GM18873 (cell line): ENCODE results near the gene DCLK2.
"Not testable (repeated sequence)": the region's sequence is repeated elsewhere in the genome, so short reads cannot be mapped to it uniquely, and the experiment has no call there.

Experiments
- ATAC-seq: cut with Tn5 transposase; IDR thresholded peaks from one replicate; pipeline ENCODE4 v1.9.1; 2021; ENCODE audit warnings: mild to moderate bottlenecking, moderate library complexity, moderate number of reproducible peaks; ENCODE audit not compliant: unreplicated experiment, low FRiP score

DCLK2 gene

DNA sequence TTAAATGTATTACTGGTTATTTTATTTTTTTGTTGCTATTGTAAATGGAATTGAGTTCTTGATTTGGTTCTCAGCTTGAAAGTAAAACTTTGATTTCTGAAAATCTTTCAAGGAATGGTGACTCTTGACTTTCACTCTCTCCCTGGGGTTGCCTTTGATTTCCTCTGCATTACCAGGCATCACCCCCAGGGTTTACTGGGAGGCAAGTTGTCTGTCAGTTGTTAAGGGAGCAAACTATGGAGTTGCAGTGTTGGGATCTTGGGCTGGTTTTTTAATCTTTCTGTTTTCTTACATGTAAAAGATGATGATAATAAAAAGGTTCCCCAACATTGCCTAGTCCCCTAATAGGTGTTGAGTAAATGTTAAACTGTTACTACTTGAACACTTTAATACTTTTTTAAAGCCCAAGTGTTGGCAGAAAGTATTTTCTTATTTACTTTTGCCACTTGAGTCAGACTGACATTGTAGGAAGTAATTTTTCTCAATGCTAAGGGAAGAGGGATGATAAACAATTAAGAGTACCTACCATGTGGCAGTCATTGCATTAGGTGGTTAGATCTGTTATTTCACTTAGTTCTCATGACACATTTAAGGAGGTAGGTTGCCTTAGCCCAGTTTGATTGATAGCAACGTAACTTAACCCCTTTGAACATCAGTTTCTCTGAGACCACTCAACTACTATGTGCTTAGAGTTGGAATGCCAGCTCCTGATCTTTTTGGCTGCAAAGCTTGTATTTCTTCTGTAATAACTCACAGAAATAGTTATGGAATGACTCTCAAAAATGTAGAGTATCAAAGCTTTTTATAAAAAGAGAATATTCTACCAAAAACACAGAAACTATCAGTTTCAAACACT is 67.1 kb downstream of the DCLK2 start:
- ATAC-seq, result no peak

GRCh38 chr4:150145946-150146340 is 67.7 kb downstream of the DCLK2 start:
- no peak for ATAC-seq

DNA sequence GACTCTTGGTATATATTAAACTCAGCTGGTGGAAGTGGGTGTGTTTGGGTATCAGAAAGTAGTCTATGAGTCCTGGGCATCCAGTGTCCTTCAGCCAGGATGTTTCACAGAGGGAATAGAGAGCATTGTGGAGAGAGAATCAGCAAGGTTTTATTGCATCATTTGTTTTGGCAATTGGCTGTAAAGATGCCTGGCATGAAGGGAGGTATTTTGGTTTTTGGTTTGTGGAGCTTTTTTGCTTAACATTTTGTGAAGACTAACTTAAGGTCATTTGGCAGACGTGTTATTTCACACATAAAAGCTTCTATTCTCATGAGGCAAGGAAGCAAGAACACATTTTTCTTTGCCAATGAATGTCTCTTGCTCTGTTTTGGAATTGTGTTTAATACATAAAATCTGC is 71.1 kb downstream of the DCLK2 start:
- ATAC-seq, result no peak

GRCh38 chr4:150150629-150151062 is 72.4 kb downstream of the DCLK2 start:
- ATAC-seq, result no peak

GRCh38 chr4:150152766-150153165 is 74.5 kb downstream of the DCLK2 start:
- ATAC-seq, result no peak

DNA sequence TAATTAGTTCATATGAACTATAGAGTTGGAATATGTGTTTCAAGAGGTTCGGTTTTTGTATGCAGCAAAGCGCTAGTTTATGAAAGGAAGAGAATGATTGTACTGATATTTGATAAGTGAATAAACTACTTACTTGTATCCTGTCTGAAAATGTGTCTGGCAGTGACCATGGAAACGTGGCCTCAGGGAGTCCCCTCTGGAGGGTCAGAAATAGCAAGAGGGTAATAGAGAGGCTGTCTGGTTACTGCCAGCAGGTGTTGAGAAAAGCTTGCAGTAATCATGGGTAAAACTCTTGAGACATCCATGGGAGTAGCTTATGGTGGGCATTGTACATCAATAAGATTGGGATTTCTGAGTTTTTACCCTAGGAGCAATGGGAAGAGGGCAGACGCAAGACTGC is 77.1 kb downstream of the DCLK2 start:
- no peak for ATAC-seq

DNA sequence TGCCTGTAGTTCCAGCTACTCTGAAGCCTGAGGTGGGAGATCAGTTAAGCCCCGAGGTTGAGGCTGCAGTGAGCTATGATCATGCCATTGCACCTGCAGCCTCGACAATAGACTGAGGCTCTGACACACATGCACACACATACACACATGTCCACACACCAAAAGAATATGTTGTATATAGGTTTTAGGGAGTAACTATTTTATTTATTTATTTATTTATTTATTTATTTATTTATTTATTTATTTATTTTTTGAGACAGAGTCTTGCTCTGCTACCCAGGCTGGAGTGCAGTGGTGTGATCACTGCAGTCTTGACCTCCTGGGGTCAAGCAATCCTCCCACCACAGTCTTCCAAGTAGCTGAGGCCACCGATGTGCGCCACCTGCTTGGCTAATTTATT is 78.3 kb downstream of the DCLK2 start:
- no peak for ATAC-seq

- no peak for ATAC-seq
Measured at GRCh38 chr4:150158041-150158440, 79.8 kb downstream of the DCLK2 start.

DNA sequence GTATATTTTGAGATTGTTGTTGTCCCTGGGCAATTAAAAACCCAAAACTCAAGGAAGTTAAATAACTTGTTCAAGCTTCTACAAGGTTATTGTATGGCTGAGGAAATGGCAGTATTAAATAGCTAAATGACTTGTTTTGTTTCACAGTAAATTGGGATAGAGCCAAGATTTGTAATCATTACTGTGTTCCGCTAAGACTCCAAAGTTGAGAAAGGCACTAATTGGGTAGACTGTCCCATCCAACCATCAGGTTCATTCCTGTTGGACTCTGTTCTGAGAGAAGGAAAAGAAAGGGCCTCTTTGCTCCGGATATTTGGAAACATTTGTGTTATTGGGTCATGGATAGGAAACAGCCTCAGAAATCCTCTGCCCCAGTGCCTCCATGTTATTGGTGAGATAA is 82.2 kb downstream of the DCLK2 start:
- no peak for ATAC-seq

- ATAC-seq, result no peak
Measured at GRCh38 chr4:150161109-150161508, 82.9 kb downstream of the DCLK2 start.

DNA sequence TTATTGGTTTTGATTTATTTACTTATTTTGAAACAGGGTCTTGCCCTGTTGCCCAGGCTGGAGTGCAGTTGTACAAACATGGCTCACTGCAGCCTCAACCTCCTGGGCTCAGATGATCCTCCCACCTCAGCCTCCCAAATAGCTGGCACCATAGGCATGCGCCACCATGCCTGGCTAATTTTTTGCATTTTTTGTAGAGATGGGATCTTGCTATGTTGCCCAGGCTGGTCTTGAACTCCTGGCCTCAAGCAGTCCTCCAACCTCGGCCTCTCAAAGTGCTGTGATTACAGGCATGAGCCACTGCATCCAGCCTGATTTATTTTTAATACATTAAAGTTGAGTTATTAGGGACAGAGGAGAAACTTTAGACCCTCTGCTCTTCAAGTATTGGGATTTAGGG is 83.8 kb downstream of the DCLK2 start:
- ATAC-seq, result not testable (repeated sequence)

DNA sequence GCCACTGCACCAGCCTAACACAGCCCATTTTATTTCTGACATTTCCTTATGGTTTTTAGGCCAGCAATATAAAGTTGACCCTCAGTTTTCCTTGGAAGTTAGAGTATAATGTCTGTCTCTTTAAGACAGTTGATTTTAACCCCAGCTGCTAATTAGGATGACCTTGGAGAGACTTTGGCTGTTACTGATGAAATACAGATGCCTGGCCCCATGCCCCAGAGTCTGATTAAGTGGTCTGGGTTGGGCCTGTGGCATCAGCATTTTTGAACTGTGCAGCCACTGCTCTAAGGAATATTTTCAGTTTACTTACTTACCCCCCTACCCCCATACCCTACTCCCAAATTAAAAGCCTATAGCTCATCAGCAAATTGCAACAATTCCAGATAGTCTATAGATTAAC is 85.8 kb downstream of the DCLK2 start:
- ATAC-seq, result no peak

DNA sequence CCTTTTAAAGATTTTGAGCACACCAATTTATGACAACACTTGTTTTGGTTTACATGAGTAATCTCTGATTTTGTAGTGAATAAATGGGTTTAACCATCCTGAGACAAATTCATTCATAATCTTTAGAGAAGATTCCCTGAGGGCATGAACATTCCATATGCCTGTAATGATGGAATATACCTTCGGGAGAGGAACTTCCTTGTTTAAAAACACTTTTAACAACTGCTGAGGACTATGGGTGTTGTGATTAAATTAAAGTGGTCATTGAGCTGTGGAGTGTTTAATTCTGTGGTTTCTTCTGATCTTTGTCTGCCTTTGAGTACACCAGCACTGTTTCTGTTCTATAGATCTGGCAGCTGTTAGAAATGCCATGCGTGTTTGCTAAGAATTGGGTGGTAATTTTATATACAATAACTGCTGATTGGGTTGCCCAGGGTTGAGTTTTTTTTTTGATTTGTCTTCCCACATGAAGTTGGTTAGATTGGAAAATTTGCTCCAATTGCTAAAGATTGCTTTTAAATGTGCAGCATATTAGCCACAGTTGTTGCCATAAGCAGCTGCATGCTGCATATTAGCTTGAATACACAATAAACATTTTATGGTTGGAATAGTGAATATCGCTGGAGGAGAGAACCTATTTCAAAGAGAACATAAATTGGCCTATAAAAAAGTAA is 86.8 kb downstream of the DCLK2 start:
- ATAC-seq, result no peak

- no peak for ATAC-seq
Measured at GRCh38 chr4:150167054-150167453, 88.8 kb downstream of the DCLK2 start.

DNA sequence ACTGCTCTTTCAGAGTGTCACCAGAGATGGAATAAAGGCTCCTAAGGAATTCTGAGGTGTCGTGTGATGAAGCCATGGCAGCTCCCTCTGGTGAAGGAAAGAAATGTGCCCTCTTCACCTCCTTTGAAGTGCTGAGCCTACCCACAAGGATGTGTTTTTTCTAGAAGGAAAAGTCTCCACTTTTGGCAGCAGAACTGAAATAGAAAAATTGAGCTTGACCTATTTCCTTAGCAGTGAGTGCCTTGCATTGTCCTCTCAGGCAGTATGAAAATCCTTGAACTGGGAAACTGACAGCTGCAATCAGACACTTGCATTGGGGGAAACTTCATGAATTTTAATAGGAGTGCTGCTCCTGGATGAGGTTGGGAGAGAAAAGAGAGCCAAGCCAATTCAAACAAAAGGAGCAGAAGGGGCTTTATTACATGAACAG is 95.2 kb downstream of the DCLK2 start:
- no peak for ATAC-seq

DNA sequence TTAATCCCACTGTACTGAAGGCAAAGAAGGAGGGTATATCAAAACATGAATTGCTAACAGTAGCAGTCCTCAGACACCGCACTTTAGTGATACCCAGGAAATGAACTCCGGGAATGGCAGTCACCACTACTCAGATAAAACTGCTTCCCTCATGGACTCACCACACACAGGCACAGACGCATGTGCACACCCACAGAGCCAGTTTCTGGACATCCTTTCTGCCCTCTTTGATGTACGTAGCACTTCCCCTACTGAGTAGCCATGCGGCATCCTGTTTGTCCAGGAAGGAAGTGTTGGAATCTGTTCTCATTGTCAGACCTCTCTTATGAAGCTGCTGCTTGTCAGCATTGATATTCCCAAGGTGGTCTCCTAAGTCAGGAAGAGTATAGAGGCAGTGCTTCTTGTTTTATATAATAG is 95.7 kb downstream of the DCLK2 start:
- ATAC-seq, result no peak

- ATAC-seq, result no peak
Measured at GRCh38 chr4:150176547-150176946, 98.3 kb downstream of the DCLK2 start.

- ATAC-seq, result no peak
Measured at GRCh38 chr4:150178161-150178560, 99.9 kb downstream of the DCLK2 start.

DNA sequence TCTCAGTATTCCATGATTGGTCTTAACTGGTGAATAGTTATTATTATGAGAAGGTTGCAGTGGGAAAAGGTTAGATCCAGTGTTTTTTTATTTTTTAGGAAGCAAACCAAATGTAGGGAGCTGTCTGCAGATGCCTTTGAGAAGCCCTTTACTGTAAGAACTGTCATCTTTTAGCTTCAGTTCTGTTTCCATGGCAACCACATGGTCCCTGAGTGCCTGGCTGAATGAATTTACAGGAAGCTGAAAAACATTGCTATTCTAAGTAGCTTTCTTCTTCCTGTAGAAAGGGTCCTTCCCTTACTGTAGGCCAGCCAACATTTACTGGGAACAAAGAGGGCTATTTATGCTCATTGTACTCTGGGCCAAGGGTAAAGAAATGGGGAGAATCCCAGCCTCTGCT is 103.3 kb downstream of the DCLK2 start:
- no peak for ATAC-seq

DNA sequence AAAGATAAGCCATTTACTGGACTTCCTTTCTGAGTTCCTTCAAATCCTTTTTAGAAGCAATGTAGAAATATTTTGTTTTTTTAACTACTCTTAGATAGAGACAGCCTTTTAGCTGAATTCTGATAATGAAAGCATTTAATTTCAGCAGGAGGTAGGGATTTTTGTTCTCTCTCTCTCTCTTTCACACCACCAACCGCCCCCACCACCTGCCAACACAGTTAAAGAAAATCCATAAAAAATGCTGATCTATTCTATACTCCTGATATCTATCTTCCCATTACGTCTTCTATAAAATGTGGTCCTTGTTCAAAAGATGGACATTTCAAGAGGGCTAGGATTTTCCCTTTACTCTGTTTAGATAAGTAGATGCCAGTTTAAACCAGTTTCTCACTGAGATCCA is 104.5 kb downstream of the DCLK2 start:
- no peak for ATAC-seq

GRCh38 chr4:150185033-150185432 is 106.8 kb downstream of the DCLK2 start:
- ATAC-seq, result not testable (repeated sequence)

DNA sequence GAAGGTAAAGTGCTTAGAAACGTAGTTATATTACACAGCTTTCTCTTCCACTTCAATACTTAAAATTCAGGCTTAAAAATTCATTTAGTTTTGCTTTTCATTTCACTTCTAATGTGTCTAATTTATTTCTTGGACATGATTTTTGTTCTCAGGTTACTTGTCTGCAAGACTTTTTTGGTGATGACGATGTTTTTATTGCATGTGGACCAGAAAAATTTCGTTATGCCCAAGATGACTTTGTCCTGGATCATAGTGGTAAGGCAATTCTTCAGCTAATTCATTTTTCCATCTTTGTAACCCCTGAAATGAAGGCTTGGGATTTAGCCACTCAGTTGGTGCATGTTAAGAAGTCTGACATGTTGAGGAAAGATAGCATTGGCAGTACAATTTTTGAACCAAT is 114.7 kb downstream of the DCLK2 start:
- ATAC-seq, result no peak
